NCI-H82 treated with DMSO at 0.1 percent for 48 hours (cell line): ENCODE results near the gene CDKAL1.

Experiments
- DNase-seq: peaks from one replicate; lab custom pipeline; 2025; ENCODE audit not compliant: unreplicated experiment; lab: John Stamatoyannopoulos, UW

Gene CDKAL1

GRCh38 chr6:20870021-20870420 lies 335.8 kb downstream of the CDKAL1 start:
- DNase-seq, result no peak

DNA sequence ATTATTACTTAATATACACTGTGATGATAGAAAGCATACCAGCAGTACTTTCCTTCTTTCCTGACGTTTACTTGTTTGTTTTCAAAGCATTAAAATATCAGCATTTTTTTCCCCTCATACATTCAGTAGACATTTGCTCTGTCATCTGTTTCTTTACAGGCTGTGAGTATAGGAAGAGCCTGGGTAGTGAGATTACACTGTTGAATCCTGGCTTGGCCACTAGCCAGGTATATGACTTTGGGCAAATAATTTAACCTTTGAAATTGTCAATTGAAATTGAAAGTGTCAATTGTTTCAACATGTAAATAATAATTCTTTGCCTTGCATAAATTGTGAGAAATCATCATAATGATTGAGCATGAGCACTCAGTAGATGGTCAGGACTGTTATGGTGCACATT lies 336.2 kb downstream of the CDKAL1 start:
- no peak for DNase-seq

- DNase-seq, result no peak
Observed at GRCh38 chr6:20873425-20874190, 339.4 kb downstream of the CDKAL1 start.

GRCh38 chr6:20875369-20875963 lies 341.2 kb downstream of the CDKAL1 start:
- no peak for DNase-seq

DNA sequence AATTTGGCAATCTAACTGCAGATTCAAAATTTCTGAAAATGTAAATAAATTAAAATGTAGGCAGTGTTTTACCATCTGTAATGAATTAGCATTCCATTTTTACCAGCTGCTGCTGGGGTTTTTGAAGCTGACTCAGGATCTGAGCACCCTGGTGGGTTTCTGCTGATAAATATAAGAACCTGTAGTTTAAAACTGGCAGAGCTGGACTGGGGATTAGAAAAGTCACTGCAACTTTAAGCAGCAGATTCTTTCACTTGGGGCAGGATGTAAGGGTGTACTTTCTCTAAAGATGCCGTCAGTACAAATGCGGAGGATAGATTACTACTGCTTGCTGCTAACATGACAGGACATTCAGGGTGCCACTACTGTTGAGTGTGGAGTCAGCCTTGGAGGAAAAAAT lies 341.8 kb downstream of the CDKAL1 start:
- no peak for DNase-seq

DNA sequence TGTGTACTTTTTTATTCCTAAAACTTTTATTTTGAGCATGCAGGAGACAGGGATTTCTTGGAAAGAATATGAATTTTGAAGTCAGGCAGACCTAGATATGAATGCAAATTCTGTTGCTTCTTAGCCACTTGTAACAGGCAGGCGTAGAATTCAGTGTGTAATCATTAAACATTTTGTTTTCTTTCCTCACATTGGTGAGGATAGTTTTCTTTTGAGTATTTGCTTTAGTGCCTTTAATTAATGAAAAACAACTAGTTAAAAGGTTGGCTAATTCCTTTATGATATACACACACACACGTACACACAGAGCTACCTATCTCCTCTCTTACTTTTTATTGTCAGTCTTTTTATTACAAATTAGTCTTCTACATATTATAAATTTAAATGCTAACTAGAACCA lies 342.3 kb downstream of the CDKAL1 start:
- no peak for DNase-seq

DNA sequence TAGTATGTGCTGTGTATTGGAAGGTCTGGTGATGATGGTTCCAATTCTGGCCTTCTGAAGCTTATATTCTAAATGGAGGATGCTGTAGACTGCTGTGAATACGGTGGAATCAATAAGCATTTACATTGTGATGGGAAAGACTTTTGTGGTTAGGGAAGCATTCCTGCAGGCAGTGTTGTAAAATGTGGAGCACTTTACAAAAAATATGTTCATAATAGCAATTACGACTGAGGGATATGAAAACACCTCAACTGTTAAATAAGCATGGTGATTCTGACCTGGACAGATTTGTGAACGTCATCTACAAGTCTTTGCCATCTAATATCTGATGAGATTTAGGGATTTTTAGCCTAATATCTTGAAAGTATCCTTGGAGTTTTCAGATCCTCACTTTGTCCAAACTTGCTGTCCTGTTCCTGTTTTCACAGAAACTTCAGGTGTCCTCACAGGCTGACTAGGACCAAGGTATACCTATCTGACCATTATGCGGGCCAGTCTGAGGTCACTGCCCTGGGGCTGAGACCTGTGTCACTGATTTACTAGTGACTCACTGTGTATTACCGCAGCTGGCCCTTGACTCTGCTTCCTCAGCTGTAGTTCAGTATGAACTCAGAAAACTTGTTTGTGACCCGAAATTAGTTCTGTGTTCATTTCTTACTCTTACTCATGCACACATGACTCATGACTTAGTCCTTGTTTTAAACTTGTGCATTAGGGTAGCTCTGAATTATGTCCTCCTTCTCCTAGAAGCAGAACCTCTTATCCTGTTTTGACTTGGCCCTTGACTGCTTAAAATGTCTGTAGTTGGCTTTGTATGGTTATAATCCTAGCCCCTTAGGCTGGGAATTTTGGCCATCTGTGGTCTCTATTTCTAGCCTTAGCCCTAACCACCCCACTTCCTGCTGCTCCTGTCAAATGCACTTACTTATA lies 343.0 kb downstream of the CDKAL1 start:
- no peak for DNase-seq

DNA sequence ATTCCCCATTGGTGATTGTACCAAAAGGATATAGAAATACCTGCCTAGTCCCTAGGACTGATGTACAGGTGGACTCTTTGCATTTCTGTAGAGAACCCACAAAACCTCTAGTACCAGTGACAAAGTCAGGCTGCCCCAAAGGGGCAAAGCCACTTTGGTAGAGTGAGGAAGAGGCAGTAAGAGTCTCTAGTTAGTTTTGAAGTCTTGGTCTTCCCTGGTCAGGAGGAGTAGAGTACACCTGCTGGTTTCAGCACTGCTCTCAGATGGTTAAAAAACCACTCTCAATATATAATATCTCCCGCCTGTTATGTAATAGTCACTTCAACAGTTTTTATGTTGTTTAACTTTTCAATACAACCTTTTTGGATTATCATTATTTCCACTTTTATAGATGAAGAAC lies 344.9 kb downstream of the CDKAL1 start:
- no peak for DNase-seq

DNA sequence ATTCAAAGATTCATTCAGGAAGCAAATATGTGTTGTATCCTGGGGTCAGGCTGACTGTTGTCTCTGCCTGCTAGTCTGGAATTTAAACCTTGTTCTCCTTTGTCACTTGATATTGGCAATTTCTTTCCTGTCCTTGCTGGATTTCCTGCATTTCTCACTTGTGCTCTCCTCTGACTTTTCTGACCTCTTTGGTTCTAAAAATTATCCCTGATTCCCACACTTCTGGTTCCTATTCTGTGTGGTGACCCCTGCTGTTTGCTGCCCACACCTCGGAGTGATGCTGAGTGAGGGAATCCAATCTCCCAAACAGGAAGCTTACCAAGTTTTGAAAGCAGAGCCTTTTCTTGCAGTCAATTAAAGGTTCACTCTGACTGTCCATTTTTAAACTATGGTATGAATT lies 345.3 kb downstream of the CDKAL1 start:
- DNase-seq, result no peak

DNA sequence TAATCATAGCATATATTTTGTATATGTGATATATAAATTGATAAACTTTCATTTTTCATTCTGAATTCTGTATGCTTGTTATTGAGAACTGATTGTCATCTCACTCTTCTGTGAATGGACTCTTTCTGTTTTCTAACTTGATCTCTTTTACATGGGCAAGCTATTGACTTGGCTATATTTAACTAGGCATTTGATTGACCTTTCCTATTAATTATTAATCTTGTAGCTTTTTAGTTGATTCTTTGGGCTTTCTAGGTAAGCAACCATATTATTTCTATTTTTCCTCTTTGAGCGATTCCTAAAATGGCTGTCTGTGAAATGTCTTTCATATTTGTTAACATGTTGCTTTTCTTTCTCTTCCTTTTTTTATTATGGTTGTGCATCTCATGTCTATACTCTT lies 347.1 kb downstream of the CDKAL1 start:
- no peak for DNase-seq

DNA sequence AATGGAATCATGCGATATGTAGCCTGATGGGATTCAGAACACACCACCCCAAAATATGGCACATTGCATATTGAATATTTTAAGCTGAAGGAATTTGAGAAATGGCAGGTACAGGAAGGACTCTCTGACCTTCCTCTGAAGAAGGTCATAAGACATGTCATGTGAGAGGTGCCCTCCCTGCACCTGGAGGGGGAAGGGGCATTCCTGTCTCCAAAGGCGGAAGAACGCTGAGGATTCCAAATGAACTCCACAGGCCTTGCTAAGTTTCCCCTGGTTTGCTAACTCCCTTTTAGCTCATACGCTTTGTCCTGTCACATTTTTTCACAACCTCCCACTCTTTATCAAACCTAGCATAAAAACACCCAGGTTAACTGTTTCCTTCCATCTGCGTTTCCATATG lies 347.8 kb downstream of the CDKAL1 start:
- DNase-seq, result no peak

DNA sequence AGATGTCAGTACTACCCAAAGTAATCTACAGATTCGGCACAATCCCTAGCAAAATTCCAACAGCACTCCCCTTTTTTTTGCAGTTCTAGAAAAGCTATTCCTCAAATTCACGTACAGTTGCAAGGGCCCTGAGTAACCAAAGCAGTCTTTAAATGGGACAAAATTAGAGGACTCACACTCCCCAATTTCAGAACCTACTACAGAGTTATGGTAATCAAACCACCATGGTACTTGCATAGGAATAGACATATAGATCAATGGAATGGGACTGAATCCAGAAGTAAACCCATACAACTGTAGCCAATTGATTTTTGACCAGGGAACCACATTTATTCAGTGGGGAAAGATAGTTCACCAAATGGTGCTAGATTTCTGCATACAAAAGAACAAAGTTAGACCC lies 350.8 kb downstream of the CDKAL1 start:
- DNase-seq, result no peak

- DNase-seq, result no peak
Observed at GRCh38 chr6:20891161-20891560, 356.9 kb downstream of the CDKAL1 start.

- DNase-seq, result no peak
Observed at GRCh38 chr6:20892365-20892764, 358.1 kb downstream of the CDKAL1 start.

DNA sequence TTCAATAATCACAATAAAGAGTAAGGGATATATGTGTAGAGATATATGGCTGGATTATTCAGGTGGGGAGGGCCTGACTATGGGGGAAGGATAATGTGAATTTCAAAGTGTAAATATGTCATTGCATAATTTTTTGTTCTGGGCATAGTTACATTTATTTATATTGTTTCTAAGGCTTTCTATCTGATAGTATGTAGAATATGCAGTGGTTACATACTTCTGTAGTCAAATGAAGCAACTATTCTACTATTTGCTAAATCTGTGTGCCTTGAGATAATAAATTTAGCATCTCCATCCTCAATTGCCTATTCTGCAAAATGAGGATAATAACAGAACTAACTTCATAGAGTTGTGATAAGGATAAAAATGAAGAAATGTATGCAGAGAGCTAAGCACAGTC lies 359.2 kb downstream of the CDKAL1 start:
- no peak for DNase-seq

GRCh38 chr6:20900389-20901160 lies 366.3 kb downstream of the CDKAL1 start:
- DNase-seq, result no peak

DNA sequence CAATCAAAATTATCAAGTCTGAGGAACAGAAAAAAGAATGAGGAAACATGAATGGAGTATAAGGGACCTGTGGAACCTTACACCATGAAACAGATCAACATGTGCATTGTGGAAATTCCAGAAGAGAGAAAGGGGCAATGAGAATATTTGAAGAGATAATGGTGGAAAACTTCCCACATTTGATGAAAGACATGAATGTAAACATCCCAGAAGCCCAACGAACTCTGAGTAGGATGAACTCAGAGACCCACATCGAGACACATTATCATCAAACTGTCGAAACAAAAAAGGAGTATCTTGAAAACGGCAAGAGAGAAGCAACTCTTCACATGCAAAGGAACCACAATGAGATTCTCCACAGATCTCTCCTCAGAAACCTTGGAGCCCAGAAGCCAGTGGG lies 371.1 kb downstream of the CDKAL1 start:
- DNase-seq, result no peak

GRCh38 chr6:20906945-20907344 lies 372.7 kb downstream of the CDKAL1 start:
- DNase-seq, result no peak

DNA sequence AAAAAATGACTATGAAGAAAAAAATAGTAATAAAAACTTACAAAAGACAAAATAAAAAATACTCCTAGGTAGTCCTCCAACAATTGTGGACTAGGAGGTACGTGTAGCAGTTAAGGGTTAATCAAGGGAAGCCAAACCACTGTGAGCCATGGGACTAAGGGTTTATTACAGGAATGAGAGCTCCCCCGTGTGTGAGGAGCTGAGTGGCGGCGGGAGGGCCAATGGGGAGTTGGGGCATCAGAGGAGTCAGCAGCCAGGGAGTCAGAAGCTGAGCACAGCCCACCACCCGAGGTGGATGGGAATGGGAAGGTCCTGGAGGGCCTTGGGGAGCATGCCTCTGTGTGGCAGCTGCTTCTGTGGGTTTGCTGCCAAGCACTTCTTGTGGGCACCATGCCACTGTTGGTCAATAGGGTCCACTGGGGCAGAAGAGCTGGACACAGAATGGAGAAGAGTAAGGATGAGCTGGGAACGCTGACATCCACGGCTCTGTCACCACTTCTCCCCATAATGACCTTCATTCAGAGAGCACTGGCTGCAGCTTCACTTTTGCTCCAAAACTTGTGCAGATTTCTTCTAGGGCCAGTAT lies 373.3 kb downstream of the CDKAL1 start:
- DNase-seq, result no peak

DNA sequence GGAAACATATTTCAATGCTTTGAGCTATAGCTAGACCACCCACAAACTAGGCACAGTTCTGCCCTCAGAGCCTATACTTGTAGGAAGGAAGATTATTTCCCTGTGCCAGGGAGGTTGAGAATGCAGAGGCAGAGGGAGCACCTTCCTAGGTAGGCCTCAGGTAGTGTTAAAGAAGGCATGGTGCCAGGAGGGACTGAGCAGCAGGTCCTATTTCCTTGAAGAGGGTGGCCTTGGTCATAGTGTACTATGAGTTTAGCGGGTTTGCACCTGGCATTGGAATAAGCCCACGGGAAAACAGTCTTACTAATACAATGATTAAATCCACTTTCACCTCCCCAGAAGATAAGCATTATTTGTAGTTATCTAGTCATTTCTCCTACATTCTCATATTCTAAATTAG lies 375.4 kb downstream of the CDKAL1 start:
- no peak for DNase-seq

GRCh38 chr6:20911712-20912111 lies 377.5 kb downstream of the CDKAL1 start:
- DNase-seq, result no peak
